ENCODE results near the gene ERAS. TPM values are rescaled to one million over a fixed set of nuclear protein-coding genes. Genes with fewer than 3 reads are reported as not detected.
"Not testable (repeated sequence)": the region's sequence is repeated elsewhere in the genome, so short reads cannot be mapped to it uniquely, and the experiment has no call there.

Gene ERAS
- total RNA-seq, 1 donor from 2014 or later = not detected

DNA sequence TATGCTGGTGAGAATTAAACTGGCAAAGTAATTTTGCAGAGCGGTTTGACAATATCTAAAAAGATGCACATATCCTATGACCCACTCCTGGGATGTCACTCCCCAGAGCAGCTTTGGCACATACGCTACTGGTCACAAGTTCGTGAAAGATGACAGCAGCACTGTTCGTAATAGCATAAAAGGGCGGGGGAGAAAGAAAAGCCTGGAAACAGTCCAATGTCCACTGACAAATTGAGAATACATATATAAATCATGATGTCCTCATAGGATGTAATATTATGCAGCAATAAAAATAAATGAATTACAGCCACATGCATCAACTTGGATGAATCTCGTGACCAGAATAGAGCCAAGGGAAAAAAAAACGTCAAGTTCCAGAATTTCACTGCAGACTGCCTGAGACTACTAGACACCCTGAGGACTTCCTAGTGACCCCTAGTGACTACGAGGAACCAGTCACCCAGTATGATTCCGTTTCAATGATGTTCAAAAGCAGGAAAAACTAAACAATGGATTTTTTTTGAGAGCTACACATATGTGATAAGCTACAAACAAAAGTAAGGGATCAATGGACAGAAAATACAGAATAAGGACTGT is 7.3 kb downstream of the ERAS start:
- no peak for DNase-seq

DNA sequence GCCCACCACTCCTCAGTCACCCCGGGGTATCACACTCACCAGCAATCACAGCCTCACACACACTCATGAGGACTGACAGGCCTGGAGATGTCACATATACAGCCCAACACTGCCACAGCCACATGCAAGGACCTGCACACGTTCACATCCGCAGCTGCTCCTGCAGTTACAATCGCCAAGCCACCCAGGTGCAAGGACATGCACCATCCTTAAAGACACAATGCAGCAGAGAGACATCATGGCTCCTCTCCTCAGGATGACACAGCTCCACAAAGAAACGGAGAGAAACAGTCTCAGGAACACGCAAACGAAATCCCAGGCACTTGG is 8.0 kb downstream of the ERAS start:
- DNase-seq = no peak

DNA sequence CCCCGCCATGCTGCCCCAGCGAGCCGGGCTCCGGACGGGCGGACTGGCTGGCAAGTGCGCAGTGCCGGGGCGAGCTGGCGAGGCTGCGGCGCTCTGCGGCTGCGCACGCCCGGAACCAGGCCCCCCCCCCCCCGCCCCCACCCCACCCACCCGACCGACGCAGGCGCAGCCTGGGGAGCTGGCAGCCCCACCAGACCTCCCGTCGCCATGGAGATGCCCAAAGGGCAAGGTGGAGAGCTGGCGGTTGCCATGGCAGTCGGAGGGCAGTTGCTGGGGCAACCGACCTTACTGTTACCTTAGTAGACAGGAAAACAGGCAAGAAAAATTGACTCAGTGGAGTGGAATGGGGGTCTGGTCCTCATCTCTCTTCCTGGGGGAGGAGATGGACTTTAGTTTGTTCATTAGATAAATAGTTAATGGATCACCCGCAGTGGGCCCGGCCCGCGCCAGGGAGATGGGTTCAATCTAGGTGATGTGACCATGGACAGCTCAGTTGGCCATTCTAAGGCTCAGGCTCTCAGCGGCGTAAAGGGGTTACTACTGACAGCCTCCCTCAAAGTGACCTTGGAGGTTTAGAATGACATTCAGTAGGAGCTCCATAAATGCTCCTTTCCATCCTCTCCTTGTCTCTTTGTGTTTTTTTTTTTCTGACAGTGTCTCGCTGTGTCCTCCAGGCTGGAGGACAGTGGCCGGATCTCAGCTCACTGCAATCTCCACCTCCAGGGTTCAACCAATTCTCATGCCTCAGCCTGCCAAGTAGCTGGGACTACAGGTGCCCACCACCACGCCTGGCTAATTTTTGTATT is 9.4 kb downstream of the ERAS start, which contains the start of gene PCSK1N:
Gene PCSK1N (minus strand): TSS at position 87 of the 806 bp plus-strand sequence. CDS start 78 bp downstream, at position 9.
- peak; percentile 28 for DNase-seq

DNA sequence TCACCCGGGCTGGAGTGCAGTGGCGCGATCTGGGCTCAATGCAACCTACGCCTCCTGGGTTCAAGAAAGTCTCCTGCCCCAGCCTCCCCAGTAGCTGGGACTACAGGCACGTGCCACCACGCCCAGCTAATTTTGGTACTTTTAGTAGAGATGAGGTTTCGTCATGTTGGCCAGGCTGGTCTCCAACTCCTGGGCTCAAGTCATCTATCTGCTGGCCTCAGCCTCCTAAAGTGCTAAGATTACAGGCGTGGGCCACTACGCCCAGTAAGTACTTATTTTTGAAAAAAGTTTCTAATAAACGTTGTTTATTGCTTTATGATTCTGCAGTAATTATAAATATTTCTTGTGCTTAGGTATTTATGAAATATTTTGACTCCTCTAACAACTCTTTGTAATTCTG is 13.4 kb downstream of the ERAS start:
- DNase-seq = no peak

DNA sequence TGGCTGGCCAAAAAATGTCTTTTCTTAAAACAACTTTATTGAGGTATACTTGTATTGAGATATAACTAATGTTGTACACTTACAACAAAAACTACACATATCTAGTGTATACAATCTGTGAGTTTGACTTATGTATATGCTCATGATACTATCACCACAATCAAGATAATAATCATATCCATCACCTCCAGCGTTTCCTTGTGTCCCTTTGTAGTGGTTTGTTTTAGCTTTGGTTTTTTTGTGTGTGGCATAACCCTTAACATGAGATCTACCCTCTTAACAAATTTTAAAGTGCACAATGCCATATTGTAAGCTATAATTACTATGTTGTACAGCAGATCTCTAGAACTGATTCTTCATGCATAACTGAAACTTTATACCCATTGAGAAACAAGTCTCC is 22.5 kb downstream of the ERAS start:
- DNase-seq = no peak

- DNase-seq = no peak
Measured at GRCh38 chrX:48852857-48853256, 26.5 kb downstream of the ERAS start.

- DNase-seq = not testable (repeated sequence)
Measured at GRCh38 chrX:48853494-48853893, 27.2 kb downstream of the ERAS start.

DNA sequence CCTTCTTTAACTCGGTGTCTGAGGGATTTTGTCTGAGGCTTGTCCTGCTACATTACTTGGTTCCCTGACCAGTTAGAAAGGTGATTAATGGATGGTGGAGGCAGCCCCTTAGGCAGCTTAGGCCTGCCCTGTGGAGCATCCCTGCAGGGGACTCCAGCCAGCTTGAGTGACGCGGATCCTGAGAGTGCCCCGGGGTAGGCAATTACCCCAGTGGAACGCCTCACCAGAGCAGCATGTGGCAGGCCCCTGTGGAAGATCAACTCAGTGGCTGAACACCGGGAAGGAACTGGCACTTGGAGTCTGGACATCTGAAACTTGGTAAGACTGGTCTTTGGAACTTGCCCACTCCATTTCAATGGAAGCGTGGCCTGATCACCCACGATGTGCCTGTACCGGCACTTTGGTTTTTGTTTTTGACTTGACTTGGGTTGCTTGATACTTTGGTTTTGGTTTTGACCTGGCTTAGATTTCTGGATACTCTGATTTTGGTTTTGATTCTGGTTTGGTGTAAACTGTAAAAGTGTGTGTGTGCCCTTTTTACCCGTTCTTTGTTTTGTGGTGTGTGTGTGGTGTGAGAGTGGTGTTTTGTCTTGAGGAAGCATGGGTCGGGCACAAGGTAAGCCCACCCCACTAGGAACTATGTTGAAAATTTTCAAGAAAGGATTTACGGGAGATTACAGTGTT is 27.9 kb downstream of the ERAS start:
- DNase-seq = not testable (repeated sequence)

- no peak for DNase-seq
Measured at GRCh38 chrX:48854898-48855297, 28.6 kb downstream of the ERAS start.

GRCh38 chrX:48864210-48864609 is 37.9 kb downstream of the ERAS start:
- DNase-seq = no peak

DNA sequence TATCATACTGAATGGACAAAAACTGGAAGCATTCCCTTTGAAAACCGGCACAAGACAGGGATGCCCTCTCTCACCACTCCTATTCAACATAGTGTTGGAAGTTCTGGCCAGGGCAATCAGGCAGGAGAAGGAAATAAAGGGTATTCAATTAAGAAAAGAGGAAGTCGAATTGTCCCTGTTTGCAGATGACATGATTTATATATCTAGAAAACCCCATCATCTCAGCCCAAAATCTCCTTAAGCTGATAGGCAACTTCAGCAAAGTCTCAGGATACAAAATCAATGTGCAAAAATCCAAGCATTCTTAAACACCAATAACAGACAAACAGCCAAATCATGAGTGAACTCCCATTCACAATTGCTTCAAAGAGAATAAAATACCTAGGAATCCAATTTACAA is 45.7 kb downstream of the ERAS start:
- DNase-seq = not testable (repeated sequence)

DNA sequence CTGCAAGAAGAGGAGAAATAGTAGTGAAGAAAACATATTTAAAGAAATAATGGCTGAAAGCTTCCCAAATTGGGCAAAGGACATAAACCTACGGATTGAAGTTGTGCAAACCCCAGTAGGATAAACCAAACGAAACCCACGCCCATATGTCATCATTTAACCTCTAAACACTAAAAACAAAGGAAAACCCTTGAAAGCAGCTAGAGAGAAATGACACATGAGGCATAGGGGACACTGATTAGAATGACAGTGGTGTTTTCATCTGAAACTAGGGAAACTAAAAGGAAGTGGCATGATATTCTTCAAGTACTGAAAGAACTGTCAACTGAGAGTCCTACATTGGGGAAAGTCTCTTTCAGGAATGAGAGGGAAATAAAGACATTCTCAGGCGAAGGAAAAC is 50.6 kb downstream of the ERAS start:
- DNase-seq = not testable (repeated sequence)

Small RNA genes within 50 kb of the gene (small RNA-seq; reads per million reads assigned to genes)
- not detected for gene RNU6-29P (ENCODE audit: low replicate concordance)

Other genes starting within 250 kb of the ERAS start
- gene WDR13, start 229.0 kb upstream of the ERAS start, total RNA-seq = 100 TPM
- 1.6 TPM for gene WAS, start 142.7 kb upstream of the ERAS start, total RNA-seq
- 2.9 TPM for gene SUV39H1, start 129.8 kb upstream of the ERAS start, total RNA-seq
- gene GLOD5, start 64.8 kb upstream of the ERAS start, total RNA-seq = not detected
- 0.41 TPM for gene GATA1, start 39.9 kb upstream of the ERAS start, total RNA-seq
- 119 TPM for gene HDAC6, start 24.4 kb upstream of the ERAS start, total RNA-seq
- gene PCSK1N, start 9.1 kb downstream of the ERAS start, total RNA-seq = 2.5 TPM
- gene TIMM17B, start 71.3 kb downstream of the ERAS start, total RNA-seq = 36.7 TPM
- 25.2 TPM for gene PQBP1, start 71.4 kb downstream of the ERAS start, total RNA-seq
- gene SLC35A2, start 85.1 kb downstream of the ERAS start, total RNA-seq = 11.1 TPM
- gene PIM2, start 92.5 kb downstream of the ERAS start, total RNA-seq = 1.8 TPM
- gene OTUD5, start 131.1 kb downstream of the ERAS start, total RNA-seq = 30.8 TPM
- 2.1 TPM for gene KCND1, start 145.3 kb downstream of the ERAS start, total RNA-seq
- 21.0 TPM for gene GRIPAP1, start 175.8 kb downstream of the ERAS start, total RNA-seq
- 27.1 TPM for gene TFE3, start 216.8 kb downstream of the ERAS start, total RNA-seq
- gene CCDC120, start 232.5 kb downstream of the ERAS start, total RNA-seq = 2.7 TPM
- gene PRAF2, start 247.5 kb downstream of the ERAS start, total RNA-seq = 1.3 TPM